H1 (cell line): Measurements from ENCODE around the gene GAST. TPM values are rescaled to one million over a fixed set of nuclear protein-coding genes. Genes with fewer than 3 reads are reported as not detected.
A peak's percentile ranks its signal among the peaks of the same experiment; 100 is the strongest.

Experiments used
- CTCF ChIA-PET: fragments of 300-600 bp; sonication (Branson Sonifier 250); formaldehyde crosslinking; loops from one replicate; lab custom pipeline; 2021; ENCODE audit not compliant: partially characterized antibody; lab: Charles Lee
- POLR2A ChIA-PET: fragments of 300-600 bp; sonication (Branson Sonifier 250); formaldehyde crosslinking; loops from one replicate; lab custom pipeline; 2021; ENCODE audit warnings: inconsistent platforms; ENCODE audit not compliant: partially characterized antibody; lab: Charles Lee
- DNase-seq, 2 experiments: peaks; one replicate each; pipeline versions ENCODE4 v3.0.0 to v3.0.0-alpha.2; 2010 to 2022; ENCODE audit warnings: low spot score in 2 of 2, low read depth in 1 of 2, mixed read lengths in 1 of 2
- FAIRE-seq: peaks from 2 replicates; lab custom pipeline; 2011; peaks lifted over from hg19 to GRCh38; lab: Jason Lieb, UNC
- H2AFZ ChIP-seq: 2 replicates; pipeline ENCODE4 v1.8.1; 2012; ENCODE audit warnings: low read length, inconsistent platforms
- H2AK5ac ChIP-seq: 2 replicates; pipeline ENCODE4 v1.6.1; 2013; ENCODE audit warnings: low read depth, low read length
- H2BK120ac ChIP-seq: replicated peaks from 2 replicates; pipeline ENCODE3; 2013; ENCODE audit warnings: low read depth, low read length, inconsistent platforms
- H2BK12ac ChIP-seq: 2 replicates; pipeline ENCODE4 v1.6.1; 2013; ENCODE audit warnings: low read depth, low read length
- H2BK15ac ChIP-seq: 2 replicates; pipeline ENCODE4 v1.6.1; 2013; ENCODE audit warnings: low read length
- H2BK20ac ChIP-seq: 2 replicates; pipeline ENCODE4 v1.6.1; 2013; ENCODE audit warnings: low read length
- H2BK5ac ChIP-seq: 2 replicates; pipeline ENCODE4 v1.6.1; 2013; ENCODE audit warnings: low read depth, low read length
- H3K14ac ChIP-seq: 2 replicates; pipeline ENCODE4 v1.6.1; 2013; ENCODE audit warnings: inconsistent platforms; ENCODE audit not compliant: insufficient read length
- H3K18ac ChIP-seq: 2 replicates; pipeline ENCODE4 v1.6.1; 2013; ENCODE audit warnings: low read length; ENCODE audit errors: extremely low read depth
- H3K23ac ChIP-seq: 2 replicates; pipeline ENCODE4 v1.6.1; 2013; ENCODE audit warnings: inconsistent platforms; ENCODE audit not compliant: insufficient read length
- H3K23me2 ChIP-seq: 2 replicates; pipeline ENCODE4 v1.6.1; 2013; ENCODE audit warnings: low read depth, low read length
- H3K27ac ChIP-seq: 2 replicates; pipeline ENCODE4 v1.6.1; 2011; ENCODE audit warnings: low read depth, low read length, inconsistent platforms
- H3K27me3 ChIP-seq, 4 experiments: replicated peaks in 1 of 4; 1 replicate in 1 of 4; 2 replicates in 3 of 4; pipeline versions ENCODE4 v1.6.1 to v1.8.1; 2011 to 2013; ENCODE audit warnings: low read length in 3 of 4, mild to moderate bottlenecking in 3 of 4, inconsistent platforms in 2 of 4, mixed read lengths in 2 of 4, moderate library complexity in 1 of 4; ENCODE audit not compliant: control insufficient read depth in 3 of 4, insufficient read depth in 3 of 4; ENCODE audit errors: extremely low read depth in 1 of 4
- H3K36me3 ChIP-seq, 4 experiments: 2 replicates each; pipeline versions ENCODE4 v1.6.1 to v1.8.1; 2011 to 2013; ENCODE audit warnings: mild to moderate bottlenecking in 4 of 4, low read length in 3 of 4, moderate library complexity in 2 of 4, control low read depth in 1 of 4, inconsistent platforms in 1 of 4; ENCODE audit not compliant: insufficient read depth in 4 of 4, control insufficient read depth in 2 of 4
- H3K4ac ChIP-seq: replicated peaks from 2 replicates; pipeline ENCODE3; 2013; ENCODE audit warnings: low read length, low read depth, mixed read lengths, inconsistent platforms; ENCODE audit not compliant: insufficient read length
- H3K4me1 ChIP-seq, 4 experiments: replicated peaks in 1 of 4; 1 replicate in 1 of 4; 2 replicates in 3 of 4; pipeline versions ENCODE4 v1.6.1 to v1.8.1; 2011 to 2013; ENCODE audit warnings: low read length in 3 of 4, inconsistent platforms in 2 of 4, mixed read lengths in 1 of 4; ENCODE audit not compliant: insufficient read depth in 4 of 4, control insufficient read depth in 3 of 4
- H3K4me2 ChIP-seq, 2 experiments: 2 replicates each; pipeline versions ENCODE4 v1.6.1 to v1.8.1; 2011 to 2013; ENCODE audit warnings: low read depth in 2 of 2, low read length in 2 of 2, control low read depth in 1 of 2, inconsistent platforms in 1 of 2, mild to moderate bottlenecking in 1 of 2; ENCODE audit not compliant: insufficient read depth in 1 of 2
- H3K4me3 ChIP-seq, 4 experiments: fragments of 200-600, 300-600 bp in 1 of 4; sonication (generic), shearing (Covaris generic), sonication (Bioruptor Twin) in 1 of 4; 2 replicates each; pipeline versions ENCODE4 v1.5.1 to v1.8.1; 2011 to 2016; ENCODE audit warnings: low read length in 4 of 4, low read depth in 3 of 4, control low read depth in 2 of 4, inconsistent platforms in 2 of 4, mild to moderate bottlenecking in 2 of 4, mixed read lengths in 1 of 4, moderate library complexity in 1 of 4; ENCODE audit not compliant: insufficient read depth in 2 of 4; ENCODE audit errors: extremely low read depth in 1 of 4
- H3K56ac ChIP-seq: replicated peaks from 2 replicates; pipeline ENCODE3; 2013; ENCODE audit warnings: low read depth, mild to moderate bottlenecking, mixed read lengths, low read length, inconsistent platforms; ENCODE audit not compliant: insufficient read length
- H3K79me1 ChIP-seq: 2 replicates; pipeline ENCODE4 v1.6.1; 2013; ENCODE audit warnings: low read depth, low read length, control low read depth
- H3K79me2 ChIP-seq, 2 experiments: 2 replicates each; pipeline versions ENCODE4 v1.6.1 to v1.8.1; 2012 to 2013; ENCODE audit warnings: low read length in 2 of 2, mild to moderate bottlenecking in 2 of 2, inconsistent platforms in 1 of 2; ENCODE audit not compliant: insufficient read depth in 2 of 2, control insufficient read depth in 1 of 2
- H3K9ac ChIP-seq, 4 experiments: replicated peaks in 1 of 4; 1 replicate in 1 of 4; 2 replicates in 3 of 4; pipeline versions ENCODE4 v1.6.1 to v1.8.1; 2011 to 2013; ENCODE audit warnings: low read depth in 3 of 4, low read length in 3 of 4, control low read depth in 2 of 4, mild to moderate bottlenecking in 2 of 4, moderate library complexity in 2 of 4, inconsistent platforms in 1 of 4; ENCODE audit errors: extremely low read depth in 1 of 4
- H3K9me3 ChIP-seq, 2 experiments: 2 replicates each; pipeline versions ENCODE4 v1.6.1 to v1.8.1; 2012 to 2013; ENCODE audit warnings: mild to moderate bottlenecking in 2 of 2, moderate library complexity in 2 of 2, control low read depth in 1 of 2, inconsistent platforms in 1 of 2, low read depth in 1 of 2, low read length in 1 of 2, mixed read lengths in 1 of 2; ENCODE audit not compliant: insufficient read depth in 2 of 2
- H4K20me1 ChIP-seq, 2 experiments: replicated peaks in 1 of 2; 2 replicates each; pipeline versions ENCODE3 to v1.8.1; 2011 to 2013; ENCODE audit warnings: inconsistent platforms in 2 of 2, low read length in 2 of 2, mild to moderate bottlenecking in 1 of 2; ENCODE audit not compliant: insufficient read depth in 2 of 2, control insufficient read depth in 1 of 2
- H4K5ac ChIP-seq: 2 replicates; pipeline ENCODE4 v1.6.1; 2013; ENCODE audit warnings: low read length, low read depth, mixed read lengths, inconsistent platforms; ENCODE audit not compliant: insufficient read length
- H4K8ac ChIP-seq: 2 replicates; pipeline ENCODE4 v1.8.0; 2013; ENCODE audit warnings: mild to moderate bottlenecking, moderate library complexity, low read length, inconsistent platforms; ENCODE audit not compliant: insufficient read depth; ENCODE audit errors: extremely low read depth
- H4K91ac ChIP-seq: replicated peaks from 2 replicates; pipeline ENCODE3; 2013; ENCODE audit warnings: low read length, mixed read lengths, inconsistent platforms; ENCODE audit not compliant: insufficient read length
- ATF3 ChIP-seq: IDR thresholded peaks from 2 replicates; pipeline ENCODE4 v1.6.1; 2011; ENCODE audit warnings: low read depth, mild to moderate bottlenecking, low read length; ENCODE audit not compliant: insufficient read depth
- POLR2A ChIP-seq, 2 experiments: IDR thresholded peaks; 1 replicate in 1 of 2; 2 replicates in 1 of 2; pipeline ENCODE4 v1.6.1; 2011; ENCODE audit warnings: low read depth in 2 of 2, low read length in 2 of 2, mild to moderate bottlenecking in 2 of 2; ENCODE audit errors: control extremely low read depth in 1 of 2
- POLR2AphosphoS5 ChIP-seq: IDR thresholded peaks from 2 replicates; pipeline ENCODE4 v1.6.1; 2011; ENCODE audit warnings: low read depth, low read length
- SP1 ChIP-seq: IDR thresholded peaks from 2 replicates; pipeline ENCODE4 v1.6.1; 2011; ENCODE audit warnings: low read depth, low read length
- SP4 ChIP-seq: IDR thresholded peaks from 2 replicates; pipeline ENCODE4 v1.6.1; 2012; ENCODE audit warnings: low read length, inconsistent platforms
- whole genome bisulfite sequencing, 2 experiments: shearing (Covaris generic) in 1 of 2; methylation state at CpG; one replicate each; pipeline versions ENCODE4 v1.1.6 to v1.1.7; 2013 to 2015; ENCODE audit warnings: low lambda C conversion rate in 2 of 2, mixed read lengths in 2 of 2, inconsistent platforms in 1 of 2, low coverage in 1 of 2, missing lambda C conversion rate in 1 of 2; ENCODE audit not compliant: insufficient replicate concordance in 2 of 2, insufficient coverage in 1 of 2, insufficient read length in 1 of 2; ENCODE audit errors: extremely low coverage in 1 of 2, missing lambda C conversion rate in 1 of 2; 5-methylcytosine and 5-hydroxymethylcytosine counted together
- polyA plus RNA-seq, 7 experiments: library from polyadenylated mRNA; depleted of rRNA in 3 of 7; stranded (reverse) in 5 of 7; unstranded in 2 of 7; fragments of >200 nt in 5 of 7; fragments of 200-250 nt in 2 of 7; gene quantifications; 1 replicate in 5 of 7; 2 replicates in 1 of 7; 4 replicates in 1 of 7; pipeline versions ENCODE4 v1.2.1 to v1.2.3, GENCODE V29; 2011 to 2013; ENCODE audit warnings: missing spikeins in 2 of 7, mixed read lengths in 2 of 7
- total RNA-seq: library from RNA; stranded (reverse); fragmentation: NEBNext Ultra II Directional; extraction: Animal tissue kit (Norgen Biotek cat#: 25700); gene quantifications from 2 replicates; pipeline ENCODE4 v1.2.1, GENCODE V29; 2021

GAST gene
- total and polyA plus RNA-seq, 2 of the 8 experiments (the other 6 are each of a cell fraction or from before 2014, with no cell fraction given) = not detected

GRCh38 chr17:41691031-41691777 is 20.9 kb upstream of the GAST start:
- peaks cover 7% of the 10 kb centered on the region for H3K23me2 ChIP-seq
- no peaks in the 10 kb centered on the region for H3K9me3 ChIP-seq
- peak overlapping the region in 1 of 2 experiments; percentile 83; a peak in 1 of 4 replicates for H3K4me2 ChIP-seq
- no peak overlapping the region for H3K14ac ChIP-seq
- H3K4me3 ChIP-seq = no peak overlapping the region
- no peak overlapping the region for H3K56ac ChIP-seq
- H2BK15ac ChIP-seq = no peak overlapping the region
- DNase-seq (no peak), FAIRE-seq (no peak)
- peaks cover 0 to 3% (median 2%) of the 10 kb centered on the region in 4 experiments; a peak in 4 of 7 replicates for H3K4me1 ChIP-seq
- ChIA-PET CTCF (interaction anchor here (0.7 to 4.3 kb wide), 11 partner anchors 11 to 1215 kb away, joined by 3 to 22 read pairs (median 5); partner anchors contain the start of gene JUP), POLR2A (interaction anchor here (0.5 to 9.3 kb wide), 27 partner anchors 12 to 1329 kb away, joined by 3 to 378 read pairs (median 5); partner anchors contain the start of genes ACLY, FKBP10, GAST and HAP1)
- no peak overlapping the region for H3K4ac ChIP-seq
- H4K5ac ChIP-seq = no peak overlapping the region
- peak overlapping the region; percentile 15; the same call in 1 of the 2 replicates for H4K8ac ChIP-seq
- H2BK5ac ChIP-seq = no peak overlapping the region
- peak; percentile 8; the same call in 1 of the 2 replicates for TF ChIP-seq SP1
- peak; percentile 75 for TF ChIP-seq POLR2AphosphoS5
- peak; percentile 36 to 61; a peak in 2 of 3 replicates for TF ChIP-seq POLR2A (IDR thresholded peaks at IDR 0.05; ENCODE audit: control extremely low read depth in 1 of 2, low read depth in 2 of 2, low read length in 2 of 2)
- TF ChIP-seq SP4 = no peak
- no peak for TF ChIP-seq ATF3
- H3K18ac ChIP-seq = no peak overlapping the region
- WGBS, 2 experiments = 88% methylated on average over 10 of the region's 10 CpGs; no CpG with 5 or more reads in 1 of the 2 experiments
- peaks cover 10 to 20% of the 10 kb centered on the region in 2 experiments for H4K20me1 ChIP-seq
- peaks cover 0 to 16% of the 10 kb centered on the region in 2 experiments; a peak in 3 of 4 replicates for H3K79me2 ChIP-seq
- H2AFZ ChIP-seq = no peak overlapping the region
- no peak overlapping the region for H2BK12ac ChIP-seq
- no peak overlapping the region for H2BK20ac ChIP-seq
- no peak overlapping the region for H3K23ac ChIP-seq
- H4K91ac ChIP-seq = no peak overlapping the region
- H3K27ac ChIP-seq = no peak overlapping the region
- no peaks in the 10 kb centered on the region for H3K27me3 ChIP-seq
- H3K79me1 ChIP-seq = no peaks in the 10 kb centered on the region
- no peak overlapping the region for H2BK120ac ChIP-seq
- peaks cover 27 to 50% (median 43%) of the 10 kb centered on the region in 4 experiments for H3K36me3 ChIP-seq
- no peak overlapping the region for H2AK5ac ChIP-seq
- H3K9ac ChIP-seq = no peak overlapping the region
